DMS79 treated with DMSO at 0.1 percent for 48 hours (cell line): ENCODE data around the gene ABITRAM.
A peak's percentile ranks its signal among the peaks of the same experiment; 100 is the strongest.
"Not testable (repeated sequence)": the region's sequence is repeated elsewhere in the genome, so short reads cannot be mapped to it uniquely, and the experiment has no call there.

Experiments used
- DNase-seq: peaks from one replicate; lab custom pipeline; 2025; lab: John Stamatoyannopoulos, UW

Gene ABITRAM

GRCh38 chr9:108934323-108934893, at the start of gene ABITRAM:
TSS of gene ABITRAM (plus strand) at chr9:108934400. CDS start at chr9:108934487, 87 bp downstream.
- peak; percentile 66 for DNase-seq

- no peak for DNase-seq
Measured at GRCh38 chr9:108884701-108885100, 49.5 kb upstream of the ABITRAM start.

- peak; percentile 55 for DNase-seq
Measured at GRCh38 chr9:108885643-108886348, 48.4 kb upstream of the ABITRAM start.

- DNase-seq = not testable (repeated sequence)
Measured at GRCh38 chr9:108886594-108887271, 47.5 kb upstream of the ABITRAM start.

- DNase-seq = no peak
Measured at GRCh38 chr9:108889649-108890067, 44.5 kb upstream of the ABITRAM start.

- DNase-seq = no peak
Measured at GRCh38 chr9:108894225-108894997, 39.8 kb upstream of the ABITRAM start.

GRCh38 chr9:108897324-108898096, 36.7 kb upstream of the ABITRAM start:
- DNase-seq = no peak

GRCh38 chr9:108899023-108899695, 35.0 kb upstream of the ABITRAM start:
- not testable (repeated sequence) for DNase-seq

- DNase-seq = no peak
Measured at GRCh38 chr9:108900176-108900575, 34.0 kb upstream of the ABITRAM start.

- DNase-seq = no peak
Measured at GRCh38 chr9:108903420-108904103, 30.6 kb upstream of the ABITRAM start.

- no peak for DNase-seq
Measured at GRCh38 chr9:108904161-108904560, 30.0 kb upstream of the ABITRAM start.

GRCh38 chr9:108905494-108905893, 28.7 kb upstream of the ABITRAM start:
- no peak for DNase-seq

GRCh38 chr9:108910402-108910801, 23.8 kb upstream of the ABITRAM start:
- DNase-seq = no peak

GRCh38 chr9:108910914-108911313, 23.3 kb upstream of the ABITRAM start:
- no peak for DNase-seq

- no peak for DNase-seq
Measured at GRCh38 chr9:108911820-108912219, 22.4 kb upstream of the ABITRAM start.

- no peak for DNase-seq
Measured at GRCh38 chr9:108913391-108913790, 20.8 kb upstream of the ABITRAM start.

- no peak for DNase-seq
Measured at GRCh38 chr9:108919517-108919916, 14.7 kb upstream of the ABITRAM start.

GRCh38 chr9:108920401-108920800, 13.8 kb upstream of the ABITRAM start:
- not testable (repeated sequence) for DNase-seq

GRCh38 chr9:108921200-108921599, 13.0 kb upstream of the ABITRAM start:
- DNase-seq = no peak

GRCh38 chr9:108924466-108924865, 9.7 kb upstream of the ABITRAM start:
- DNase-seq = no peak
